Neuronal stem cell (in vitro differentiated cells): ENCODE results near the gene TNFSF12.

Source experiments
- DNase-seq: peaks from one replicate; pipeline ENCODE4 v3.0.0-alpha.2; 2013; ENCODE audit warnings: low spot score
- H2AFZ ChIP-seq: one replicate; pipeline ENCODE4 v1.6.1; 2013; ENCODE audit warnings: mild to moderate bottlenecking, low read length, inconsistent platforms
- H2AK5ac ChIP-seq: 2 replicates; pipeline ENCODE4 v1.6.1; 2013; ENCODE audit warnings: low read depth, mild to moderate bottlenecking, inconsistent platforms, low read length, moderate library complexity, mixed read lengths
- H2BK120ac ChIP-seq: 2 replicates; pipeline ENCODE4 v1.6.1; 2013; ENCODE audit warnings: low read depth, mild to moderate bottlenecking, inconsistent platforms, low read length, moderate library complexity, mixed read lengths
- H2BK12ac ChIP-seq: one replicate; pipeline ENCODE4 v1.6.1; 2013; ENCODE audit warnings: low read length, inconsistent platforms
- H2BK15ac ChIP-seq: 2 replicates; pipeline ENCODE4 v1.6.1; 2013; ENCODE audit warnings: mild to moderate bottlenecking, low read length, inconsistent platforms, mixed read lengths
- H2BK5ac ChIP-seq: one replicate; pipeline ENCODE4 v1.6.1; 2013; ENCODE audit warnings: inconsistent platforms, mild to moderate bottlenecking, low read length, moderate library complexity
- H3K14ac ChIP-seq: one replicate; pipeline ENCODE4 v1.6.1; 2013; ENCODE audit warnings: low read length, inconsistent platforms
- H3K18ac ChIP-seq: 2 replicates; pipeline ENCODE4 v1.6.1; 2013; ENCODE audit warnings: low read length, inconsistent platforms
- H3K23ac ChIP-seq: 2 replicates; pipeline ENCODE4 v1.6.1; 2013; ENCODE audit warnings: low read depth, mild to moderate bottlenecking, mixed read lengths, low read length, inconsistent platforms; ENCODE audit not compliant: poor library complexity
- H3K27ac ChIP-seq: replicated peaks from 3 replicates; pipeline ENCODE4 v1.5.1; 2013; ENCODE audit warnings: low read length, inconsistent platforms
- H3K27me3 ChIP-seq, 3 experiments: 2 replicates each; pipeline ENCODE4 v1.6.1; 2013; ENCODE audit warnings: low read length in 3 of 3, mild to moderate bottlenecking in 2 of 3, inconsistent platforms in 1 of 3, low read depth in 1 of 3, mixed read lengths in 1 of 3, moderate library complexity in 1 of 3; ENCODE audit not compliant: control insufficient read depth in 3 of 3, insufficient read depth in 3 of 3
- H3K36me3 ChIP-seq, 2 donors: replicated peaks in 1 of 2; 2 replicates each; pipeline ENCODE4 v1.6.1; 2013; ENCODE audit warnings: low read length in 2 of 2; ENCODE audit not compliant: control insufficient read depth in 2 of 2, insufficient read depth in 2 of 2
- H3K4ac ChIP-seq: 2 replicates; pipeline ENCODE4 v1.6.1; 2013; ENCODE audit warnings: inconsistent platforms, mild to moderate bottlenecking, low read length, moderate library complexity
- H3K4me1 ChIP-seq, 2 donors: 1 replicate in 1 of 2; 2 replicates in 1 of 2; pipeline ENCODE4 v1.6.1; 2013; ENCODE audit warnings: low read length in 2 of 2, low read depth in 1 of 2; ENCODE audit not compliant: control insufficient read depth in 2 of 2, insufficient read depth in 1 of 2
- H3K4me2 ChIP-seq: one replicate; pipeline ENCODE4 v1.6.1; 2013; ENCODE audit warnings: mild to moderate bottlenecking, low read length, inconsistent platforms; ENCODE audit not compliant: insufficient read depth, poor library complexity, severe bottlenecking
- H3K4me3 ChIP-seq, 2 donors: 2 replicates each; pipeline ENCODE4 v1.5.1; 2013; ENCODE audit warnings: low read length in 2 of 2, mild to moderate bottlenecking in 2 of 2, inconsistent platforms in 1 of 2, moderate library complexity in 1 of 2
- H3K79me1 ChIP-seq: one replicate; pipeline ENCODE4 v1.6.1; 2013; ENCODE audit warnings: low read depth, mild to moderate bottlenecking, inconsistent platforms, low read length, moderate library complexity
- H3K9ac ChIP-seq: one replicate; pipeline ENCODE4 v1.6.1; 2013; ENCODE audit warnings: mild to moderate bottlenecking, low read depth, low read length, inconsistent platforms; ENCODE audit not compliant: poor library complexity
- H3K9me3 ChIP-seq, 2 donors: replicated peaks in 1 of 2; 2 replicates each; pipeline versions ENCODE3 to v1.6.1; 2013; ENCODE audit warnings: low read length in 2 of 2, mild to moderate bottlenecking in 2 of 2, inconsistent platforms in 1 of 2, low read depth in 1 of 2, mixed read lengths in 1 of 2, moderate library complexity in 1 of 2; ENCODE audit not compliant: control insufficient read depth in 2 of 2, insufficient read depth in 1 of 2
- H4K8ac ChIP-seq: one replicate; pipeline ENCODE4 v1.6.1; 2013; ENCODE audit warnings: low read depth, mild to moderate bottlenecking, inconsistent platforms, low read length, moderate library complexity
- H4K91ac ChIP-seq: one replicate; pipeline ENCODE4 v1.6.1; 2013; ENCODE audit warnings: low read length, low read depth, mild to moderate bottlenecking, inconsistent platforms; ENCODE audit not compliant: poor library complexity
- WGBS, 2 donors: extraction: QIAGEN DNeasy Blood & Tissue Kit; methylation state at CpG; one replicate each; pipeline ENCODE4 v1.1.7; 2013; ENCODE audit warnings: missing lambda C conversion rate in 2 of 2, mixed read lengths in 1 of 2; ENCODE audit not compliant: insufficient read length in 2 of 2, insufficient replicate concordance in 1 of 2; ENCODE audit errors: extremely low coverage in 2 of 2; 5-methylcytosine and 5-hydroxymethylcytosine counted together

The TNFSF12 gene

GRCh38 chr17:7569571-7569970 is 20.7 kb downstream of the TNFSF12 start:
- no peak overlapping the region for H3K14ac ChIP-seq
- no peak overlapping the region for H2AFZ ChIP-seq
- H3K79me1 ChIP-seq = peaks cover 9% of the 10 kb centered on the region
- no peak overlapping the region for H2AK5ac ChIP-seq
- no peak overlapping the region for H2BK5ac ChIP-seq
- H3K4me3 ChIP-seq = no peak overlapping the region
- no peak overlapping the region for H3K4ac ChIP-seq
- H3K9me3 ChIP-seq = peaks cover 0 to 3% of the 10 kb centered on the region in 2 donors
- no peak overlapping the region for H3K27ac ChIP-seq
- no peak overlapping the region for H3K9ac ChIP-seq
- no peak overlapping the region for H3K23ac ChIP-seq
- no peak overlapping the region for H2BK15ac ChIP-seq
- no peak overlapping the region for H2BK120ac ChIP-seq
- H3K27me3 ChIP-seq = no peaks in the 10 kb centered on the region
- peaks cover 43 to 72% of the 10 kb centered on the region in 2 donors for H3K36me3 ChIP-seq
- no peak overlapping the region for H2BK12ac ChIP-seq
- no peak overlapping the region for H3K4me2 ChIP-seq
- DNase-seq = no peak
- H3K18ac ChIP-seq = no peak overlapping the region
- WGBS, 2 donors = no CpG with 5 or more reads among the region's 5 CpGs
- H4K91ac ChIP-seq = no peak overlapping the region
- H3K4me1 ChIP-seq = peaks cover 7 to 11% of the 10 kb centered on the region in 2 donors
- no peak overlapping the region for H4K8ac ChIP-seq

GRCh38 chr17:7570351-7570750 is 21.5 kb downstream of the TNFSF12 start:
- Histone ChIP-seq H3K4ac (no peak overlapping the region), H2BK12ac (no peak overlapping the region), H3K9ac (no peak overlapping the region), H2AFZ (no peak overlapping the region), H3K79me1 (peaks cover 11% of the 10 kb centered on the region), H3K9me3 (peaks cover 0 to 3% of the 10 kb centered on the region in 2 donors), H2BK5ac (no peak overlapping the region), H3K4me3 (no peak overlapping the region), H4K8ac (no peak overlapping the region), H2AK5ac (no peak overlapping the region), H3K27me3 (no peaks in the 10 kb centered on the region), H3K4me1 (peaks cover 13 to 14% of the 10 kb centered on the region in 2 donors), H4K91ac (no peak overlapping the region), H2BK15ac (no peak overlapping the region), H3K27ac (no peak overlapping the region), H3K18ac (no peak overlapping the region), H3K36me3 (peaks cover 43 to 72% of the 10 kb centered on the region in 2 donors), H3K4me2 (no peak overlapping the region), H3K14ac (no peak overlapping the region), H3K23ac (no peak overlapping the region), H2BK120ac (no peak overlapping the region)
- DNase-seq = no peak
- no CpG with 5 or more reads among the region's 10 CpGs for WGBS, 2 donors

GRCh38 chr17:7572338-7572587 is 23.4 kb downstream of the TNFSF12 start:
- no peak overlapping the region for H3K4ac ChIP-seq
- H2BK15ac ChIP-seq = no peak overlapping the region
- no peak overlapping the region for H2AK5ac ChIP-seq
- H3K18ac ChIP-seq = no peak overlapping the region
- peak overlapping the region; percentile 66 to 75 for H3K4me3 ChIP-seq
- peak overlapping the region; percentile 49 for H3K4me2 ChIP-seq
- DNase-seq = no peak
- WGBS, 2 donors = no CpG with 5 or more reads among the region's 11 CpGs
- no peaks in the 10 kb centered on the region for H3K27me3 ChIP-seq
- peak overlapping the region; percentile 69 for H3K27ac ChIP-seq
- peaks cover 54 to 72% of the 10 kb centered on the region in 2 donors for H3K36me3 ChIP-seq
- H2BK120ac ChIP-seq = no peak overlapping the region
- peaks cover 14% of the 10 kb centered on the region for H3K79me1 ChIP-seq
- no peak overlapping the region for H2BK12ac ChIP-seq
- peak overlapping the region; percentile 62 for H2AFZ ChIP-seq
- H4K91ac ChIP-seq = no peak overlapping the region
- H3K9me3 ChIP-seq = peaks cover 0 to 3% of the 10 kb centered on the region in 2 donors
- no peak overlapping the region for H2BK5ac ChIP-seq
- peaks cover 14% of the 10 kb centered on the region in 2 donors for H3K4me1 ChIP-seq
- peak overlapping the region; percentile 95 for H3K23ac ChIP-seq
- no peak overlapping the region for H3K14ac ChIP-seq
- no peak overlapping the region for H4K8ac ChIP-seq
- no peak overlapping the region for H3K9ac ChIP-seq

- H3K79me1 ChIP-seq = peaks cover 14% of the 10 kb centered on the region
- H3K4me2 ChIP-seq = peak overlapping the region; percentile 40
- peak overlapping the region; percentile 18 for H2BK12ac ChIP-seq
- no CpG with 5 or more reads among the region's 73 CpGs for WGBS, 2 donors
- peak overlapping the region; percentile 73 for H3K27ac ChIP-seq
- peak overlapping the region; percentile 99 for H2AK5ac ChIP-seq
- peak overlapping the region; percentile 100 for H3K9ac ChIP-seq
- peaks cover 14% of the 10 kb centered on the region in 2 donors for H3K4me1 ChIP-seq
- no peak overlapping the region for H2AFZ ChIP-seq
- peaks cover 0 to 3% of the 10 kb centered on the region in 2 donors for H3K9me3 ChIP-seq
- H3K27me3 ChIP-seq = no peaks in the 10 kb centered on the region
- peak overlapping the region; percentile 98 for H3K18ac ChIP-seq
- H3K4me3 ChIP-seq = peak overlapping the region; percentile 98 to 100
- H3K14ac ChIP-seq = peak overlapping the region; percentile 91
- peaks cover 57 to 72% of the 10 kb centered on the region in 2 donors for H3K36me3 ChIP-seq
- H2BK120ac ChIP-seq = peak overlapping the region; percentile 53
- peak overlapping the region; percentile 70 for H2BK15ac ChIP-seq
- no peak overlapping the region for H4K8ac ChIP-seq
- H3K23ac ChIP-seq = peak overlapping the region; percentile 95
- DNase-seq = peak; percentile 99
- H2BK5ac ChIP-seq = peak overlapping the region; percentile 70
- peak overlapping the region; percentile 94 for H4K91ac ChIP-seq
- H3K4ac ChIP-seq = peak overlapping the region; percentile 90
Measured at GRCh38 chr17:7572588-7573323, 23.9 kb downstream of the TNFSF12 start.
